ENCODE measurements around the gene FNDC10.

- no peak for TF ChIP-seq POLR2A (IDR thresholded peaks at IDR 0.05; ENCODE audit: low read depth, low read length)
- no peak for TF ChIP-seq CTCF (IDR thresholded peaks at IDR 0.05; ENCODE audit: extremely low read depth in 1 of 2, insufficient read depth in 1 of 2, low read depth in 1 of 2, low read length in 2 of 2)
These were observed 51.3 kb downstream of the FNDC10 start for GRCh38 chr1:1548591-1548990.

Measured in endothelial cell of umbilical vein (primary cell).